DOHH2 (cell line): ENCODE data around the gene SLC7A14.

Experiments
- CTCF ChIP-seq: fragments of 200-600 bp; sonication (generic); IDR thresholded peaks from one replicate; pipeline ENCODE4 v1.5.1; 2014; ENCODE audit warnings: antibody characterized with exemption, mild to moderate bottlenecking, low read depth, low read length; ENCODE audit not compliant: poor library complexity, severe bottlenecking
- EZH2phosphoT487 ChIP-seq: fragments of 200-600 bp; sonication (generic); IDR thresholded peaks from 2 replicates; pipeline ENCODE4 v1.6.1; 2017; ENCODE audit warnings: borderline replicate concordance, mild to moderate bottlenecking, antibody characterized with exemption, low read length, moderate library complexity, mixed read lengths

- no peak for TF ChIP-seq EZH2phosphoT487
- no peak for TF ChIP-seq CTCF
Measured at GRCh38 chr3:170482199-170482598, 103.7 kb downstream of the SLC7A14 start.
